IMR-90 (cell line): ENCODE data around the gene SBF1. TPM values are rescaled to one million over a fixed set of nuclear protein-coding genes. Genes with fewer than 3 reads are reported as not detected.

Experiments used
- ATAC-seq: fragments of 200-7000 bp; cut with Tn5 transposase; 2 replicates; pipeline ENCODE4 v1.9.1; 2020; ENCODE audit warnings: low read depth, mild to moderate bottlenecking, moderate library complexity
- BruUV-seq: library from RNA; stranded (reverse); fragments of 400-500 nt; replicated peaks from 2 replicates; lab custom pipeline; 2021; lab: Mats Ljungman, UMichigan
- CTCF ChIA-PET: fragments of 300-600 bp; formaldehyde crosslinking; extraction: SDS; loops from one replicate; lab custom pipeline; 2021; ENCODE audit warnings: antibody characterized with exemption; lab: Yijun Ruan, JAX
- POLR2A ChIA-PET: fragments of 300-600 bp; sonication (Branson Sonifier 250); formaldehyde crosslinking; loops from one replicate; lab custom pipeline; 2022; ENCODE audit warnings: antibody characterized with exemption; ENCODE audit not compliant: unreplicated experiment; lab: Charles Lee
- DNase-seq: peaks from one replicate; pipeline ENCODE4 v3.0.0; 2013
- H2AFZ ChIP-seq: replicated peaks from 2 replicates; pipeline ENCODE3; 2013; ENCODE audit warnings: low read length, mild to moderate bottlenecking; ENCODE audit not compliant: poor library complexity
- H2AK5ac ChIP-seq: 2 replicates; pipeline ENCODE4 v1.6.1; 2013; ENCODE audit warnings: low read depth, low read length, inconsistent platforms
- H2AK9ac ChIP-seq: replicated peaks from 2 replicates; pipeline ENCODE3; 2013; ENCODE audit warnings: mild to moderate bottlenecking, low read depth, low read length, moderate library complexity; ENCODE audit not compliant: poor library complexity
- H2BK120ac ChIP-seq: 2 replicates; pipeline ENCODE4 v1.6.1; 2013; ENCODE audit warnings: low read depth, low read length, inconsistent platforms
- H2BK15ac ChIP-seq: 3 replicates; pipeline ENCODE4 v1.6.1; 2013; ENCODE audit warnings: low read depth, low read length, inconsistent platforms
- H2BK20ac ChIP-seq: 2 replicates; pipeline ENCODE4 v1.6.1; 2013; ENCODE audit warnings: low read depth, mild to moderate bottlenecking, inconsistent platforms, low read length, moderate library complexity
- H2BK5ac ChIP-seq: 2 replicates; pipeline ENCODE4 v1.6.1; 2013; ENCODE audit warnings: mild to moderate bottlenecking, low read depth, low read length, inconsistent platforms; ENCODE audit not compliant: poor library complexity, severe bottlenecking
- H3K14ac ChIP-seq: replicated peaks from 2 replicates; pipeline ENCODE4 v1.6.1; 2013; ENCODE audit warnings: low read depth, low read length, inconsistent platforms
- H3K18ac ChIP-seq: 2 replicates; pipeline ENCODE4 v1.6.1; 2013; ENCODE audit warnings: low read depth, low read length, control low read depth
- H3K23ac ChIP-seq: 2 replicates; pipeline ENCODE4 v1.6.1; 2013; ENCODE audit warnings: low read depth, low read length, inconsistent platforms
- H3K27ac ChIP-seq: 2 replicates; pipeline ENCODE4 v1.5.1; 2013; ENCODE audit warnings: mild to moderate bottlenecking, control low read depth, low read length; ENCODE audit not compliant: insufficient read depth
- H3K27me3 ChIP-seq: 2 replicates; pipeline ENCODE4 v1.6.1; 2013; ENCODE audit warnings: low read length; ENCODE audit not compliant: control insufficient read depth, insufficient read depth
- H3K36me3 ChIP-seq: 2 replicates; pipeline ENCODE4 v1.6.1; 2013; ENCODE audit warnings: low read length, mixed read lengths; ENCODE audit not compliant: control insufficient read depth, insufficient read depth
- H3K4ac ChIP-seq: 2 replicates; pipeline ENCODE4 v1.6.1; 2013; ENCODE audit warnings: low read depth, low read length, inconsistent platforms
- H3K4me1 ChIP-seq: 2 replicates; pipeline ENCODE4 v1.6.1; 2013; ENCODE audit warnings: low read length, mixed read lengths; ENCODE audit not compliant: control insufficient read depth, insufficient read depth
- H3K4me2 ChIP-seq: 2 replicates; pipeline ENCODE4 v1.6.1; 2013; ENCODE audit warnings: low read depth, mild to moderate bottlenecking, control low read depth, low read length, moderate library complexity
- H3K4me3 ChIP-seq: 2 replicates; pipeline ENCODE4 v1.5.1; 2013; ENCODE audit warnings: low read depth, mild to moderate bottlenecking, control low read depth, low read length, moderate library complexity; ENCODE audit not compliant: insufficient read depth
- H3K56ac ChIP-seq: 2 replicates; pipeline ENCODE4 v1.6.1; 2013; ENCODE audit warnings: low read length, inconsistent platforms; ENCODE audit not compliant: insufficient read depth; ENCODE audit errors: extremely low read depth
- H3K79me1 ChIP-seq, 2 experiments: 2 replicates each; pipeline ENCODE4 v1.6.1; 2013; ENCODE audit warnings: low read length in 2 of 2, inconsistent platforms in 1 of 2, low read depth in 1 of 2
- H3K9ac ChIP-seq: 2 replicates; pipeline ENCODE4 v1.6.1; 2013; ENCODE audit warnings: low read depth, low read length, control low read depth
- H3K9me1 ChIP-seq: 2 replicates; pipeline ENCODE4 v1.6.1; 2013; ENCODE audit warnings: low read length, inconsistent platforms; ENCODE audit not compliant: insufficient read depth
- H3K9me3 ChIP-seq: 2 replicates; pipeline ENCODE4 v1.6.1; 2013; ENCODE audit warnings: low read length; ENCODE audit not compliant: control insufficient read depth, insufficient read depth
- H4K20me1 ChIP-seq: 2 replicates; pipeline ENCODE4 v1.6.1; 2013; ENCODE audit warnings: low read length, inconsistent platforms; ENCODE audit not compliant: insufficient read depth
- H4K5ac ChIP-seq: 2 replicates; pipeline ENCODE4 v1.6.1; 2013; ENCODE audit warnings: mild to moderate bottlenecking, low read depth, low read length, control low read depth
- H4K8ac ChIP-seq, 2 experiments: 2 replicates each; pipeline ENCODE4 v1.6.1; 2013; ENCODE audit warnings: low read depth in 2 of 2, low read length in 2 of 2, control low read depth in 1 of 2, inconsistent platforms in 1 of 2
- H4K91ac ChIP-seq: 2 replicates; pipeline ENCODE4 v1.6.1; 2013; ENCODE audit warnings: low read depth, low read length, inconsistent platforms; ENCODE audit not compliant: insufficient read depth
- BHLHE40 ChIP-seq: fragments of 150-350 bp; IDR thresholded peaks from 2 replicates; pipeline ENCODE4 v1.6.1; 2016; ENCODE audit warnings: mild to moderate bottlenecking, low read depth, low read length
- CEBPB ChIP-seq: IDR thresholded peaks from 2 replicates; pipeline ENCODE4 v1.6.1; 2012; ENCODE audit warnings: low read depth, low read length, improper control_type of control experiment
- CTCF ChIP-seq: conservative IDR thresholded peaks from 2 replicates; pipeline ENCODE4 v1.5.1; 2012; ENCODE audit warnings: mild to moderate bottlenecking, low read depth, low read length, improper control_type of control experiment
- FOS ChIP-seq: fragments of 150-350 bp; IDR thresholded peaks from 2 replicates; pipeline ENCODE4 v1.6.1; 2016; ENCODE audit warnings: low read depth, low read length
- MAFK ChIP-seq: IDR thresholded peaks from 2 replicates; pipeline ENCODE4 v1.6.1; 2012; ENCODE audit warnings: low read depth, low read length, improper control_type of control experiment
- MAZ ChIP-seq: IDR thresholded peaks from 2 replicates; pipeline ENCODE4 v1.6.1; 2012; ENCODE audit warnings: low read depth, mild to moderate bottlenecking, low read length, improper control_type of control experiment, moderate library complexity, borderline replicate concordance
- MXI1 ChIP-seq: IDR thresholded peaks from 2 replicates; pipeline ENCODE4 v1.6.1; 2012; ENCODE audit warnings: low read depth, mild to moderate bottlenecking, low read length, moderate library complexity, borderline replicate concordance
- POLR2A ChIP-seq: IDR thresholded peaks from 2 replicates; pipeline ENCODE4 v1.6.1; 2012; ENCODE audit warnings: mild to moderate bottlenecking, low read depth, low read length
- RFX5 ChIP-seq: IDR thresholded peaks from 2 replicates; pipeline ENCODE4 v1.8.0; 2012; ENCODE audit warnings: low read depth, mild to moderate bottlenecking, low read length, moderate library complexity
- SMC3 ChIP-seq: fragments of 150-350 bp; IDR thresholded peaks from 2 replicates; pipeline ENCODE4 v1.6.1; 2016; ENCODE audit warnings: low read depth, mild to moderate bottlenecking, antibody characterized with exemption, low read length, moderate library complexity
- WGBS, 2 experiments: methylation state at CpG; one replicate each; pipeline versions ENCODE4 v1.1.5 to v1.1.7; 2013; ENCODE audit warnings: missing lambda C conversion rate in 2 of 2; ENCODE audit not compliant: insufficient read length in 1 of 2; ENCODE audit errors: extremely low coverage in 2 of 2; 5-methylcytosine and 5-hydroxymethylcytosine counted together
- dilution Hi-C: fragments of 300-500 bp; cut with HindIII; formaldehyde crosslinking; loops from one replicate; pipeline ENCODE4 v1.14.3; 2018; ENCODE audit warnings: low sequenced_read_pairs; ENCODE audit not compliant: unreplicated experiment
- in situ Hi-C: fragments of 300-500 bp; cut with MboI; formaldehyde crosslinking; loops from 3 replicates; pipeline ENCODE4 v1.14.3; 2019; ENCODE audit warnings: low sequenced_read_pairs, inconsistent platforms, mixed read lengths
- intact Hi-C: fragments of 100-400 bp; cut with micrococcal nuclease; formaldehyde crosslinking; loops from 2 replicates; pipeline ENCODE4 v1.10.0; 2022
- polyA plus RNA-seq, 3 experiments: library from polyadenylated mRNA; depleted of rRNA; stranded (reverse); fragments of >200 nt; gene quantifications; 2 replicates each; pipeline ENCODE4 v1.2.3, GENCODE V29; 2012; ENCODE audit warnings: low replicate concordance in 1 of 3
- total RNA-seq: library from RNA; depleted of rRNA; stranded (reverse); fragments of >200 nt; gene quantifications from 2 replicates; pipeline ENCODE4 v1.2.3, GENCODE V29; 2012
- TF ChIP-seq, protein P1 (sequence below): fragments of 150-350 bp; IDR thresholded peaks from 2 replicates; pipeline ENCODE4 v1.6.1; 2016; ENCODE audit warnings: low read depth, mild to moderate bottlenecking, low read length, moderate library complexity, borderline replicate concordance
- TF ChIP-seq, protein P2 (sequence below): fragments of 150-350 bp; IDR thresholded peaks from 2 replicates; pipeline ENCODE4 v1.6.1; 2017; ENCODE audit warnings: mild to moderate bottlenecking, antibody characterized with exemption, low read length, low read depth

Gene SBF1
- total and polyA plus RNA-seq, 2 of the 4 experiments (the other 2 are of a cell fraction), result 21.5 to 33.2 TPM

- BruUV-seq, result no TSS peak
- Histone ChIP-seq H2BK20ac (no peak overlapping the region), H3K56ac (no peak overlapping the region), H3K36me3 (peaks cover 2% of the 10 kb centered on the region; the same call in 1 of the 2 replicates), H3K14ac (peak overlapping the region; percentile 0; the same call in 1 of the 2 replicates), H2BK120ac (no peak overlapping the region), H3K4ac (no peak overlapping the region), H3K4me2 (peak overlapping the region; percentile 91), H4K8ac (no peak overlapping the region), H3K23ac (peak overlapping the region; percentile 41; the same call in 1 of the 2 replicates), H3K9me1 (peaks cover 20% of the 10 kb centered on the region), H2AFZ (peak overlapping the region; percentile 9), H3K4me1 (peaks cover 25% of the 10 kb centered on the region), H2AK5ac (peak overlapping the region; percentile 29), H3K79me1 (peaks cover 13 to 51% of the 10 kb centered on the region in 2 experiments; a peak in 3 of 4 replicates), H3K4me3 (peak overlapping the region; percentile 87), H2BK5ac (no peak overlapping the region), H4K5ac (no peak overlapping the region), H3K9ac (peak overlapping the region; percentile 54), H3K27ac (peak overlapping the region; percentile 53), H2BK15ac (no peak overlapping the region), H3K27me3 (peaks cover 4% of the 10 kb centered on the region; the same call in 1 of the 2 replicates), H2AK9ac (peak overlapping the region; percentile 67), H3K9me3 (no peaks in the 10 kb centered on the region), H4K20me1 (peaks cover 52% of the 10 kb centered on the region), H3K18ac (no peak overlapping the region), H4K91ac (no peak overlapping the region)
- DNase-seq (peak; percentile 67), ATAC-seq (peak; percentile 66)
- TF ChIP-seq SMC3 (no peak), BHLHE40 (peak; percentile 40; the same call in 1 of the 2 replicates), CEBPB (no peak), POLR2A (peak; percentile 73; the same call in 1 of the 2 replicates), FOS (no peak), MAFK (no peak), MAZ (no peak), CTCF (no peak), RFX5 (no peak), MXI1 (peak; percentile 69)
- TF ChIP-seq, protein P1, sequence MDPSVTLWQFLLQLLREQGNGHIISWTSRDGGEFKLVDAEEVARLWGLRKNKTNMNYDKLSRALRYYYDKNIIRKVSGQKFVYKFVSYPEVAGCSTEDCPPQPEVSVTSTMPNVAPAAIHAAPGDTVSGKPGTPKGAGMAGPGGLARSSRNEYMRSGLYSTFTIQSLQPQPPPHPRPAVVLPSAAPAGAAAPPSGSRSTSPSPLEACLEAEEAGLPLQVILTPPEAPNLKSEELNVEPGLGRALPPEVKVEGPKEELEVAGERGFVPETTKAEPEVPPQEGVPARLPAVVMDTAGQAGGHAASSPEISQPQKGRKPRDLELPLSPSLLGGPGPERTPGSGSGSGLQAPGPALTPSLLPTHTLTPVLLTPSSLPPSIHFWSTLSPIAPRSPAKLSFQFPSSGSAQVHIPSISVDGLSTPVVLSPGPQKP, result no peak
- TF ChIP-seq, protein P2, sequence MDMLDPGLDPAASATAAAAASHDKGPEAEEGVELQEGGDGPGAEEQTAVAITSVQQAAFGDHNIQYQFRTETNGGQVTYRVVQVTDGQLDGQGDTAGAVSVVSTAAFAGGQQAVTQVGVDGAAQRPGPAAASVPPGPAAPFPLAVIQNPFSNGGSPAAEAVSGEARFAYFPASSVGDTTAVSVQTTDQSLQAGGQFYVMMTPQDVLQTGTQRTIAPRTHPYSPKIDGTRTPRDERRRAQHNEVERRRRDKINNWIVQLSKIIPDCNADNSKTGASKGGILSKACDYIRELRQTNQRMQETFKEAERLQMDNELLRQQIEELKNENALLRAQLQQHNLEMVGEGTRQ, result no peak
- CTCF ChIA-PET, result interaction anchor here (0.6 kb wide), 2 partner anchors 26 to 86 kb away, joined by 3 read pairs; no protein-coding TSS in a partner anchor
- 1% methylated on average over 16 of the region's 62 CpGs; no CpG with 5 or more reads in 1 of the 2 experiments for WGBS, 2 experiments
- in situ Hi-C loops (no loop called here), dilution Hi-C loops (no loop called here), intact Hi-C loops (no loop called here)
- POLR2A ChIA-PET, result no interaction called here
These were observed 772 bp downstream of the SBF1 start for GRCh38 chr22:50473855-50474671.
